ENCODE results near the gene PCDHGA1. TPM values are rescaled to one million over a fixed set of nuclear protein-coding genes. Genes with fewer than 3 reads are reported as not detected.

PCDHGA1 gene
- polyA plus RNA-seq, 1 donor from 2014 or later, result 0.19 TPM

GRCh38 chr5:141383345-141383744 is 53.0 kb downstream of the PCDHGA1 start:
- Histone ChIP-seq H3K79me2 (replicated peaks; ENCODE audit: insufficient read depth, low read length) (no peaks in the 10 kb centered on the region), H3K9ac (ENCODE audit: low read length) (no peak overlapping the region), H3K27me3 (ENCODE audit: insufficient read depth, low read depth, low read length) (no peaks in the 10 kb centered on the region), H3K36me3 (ENCODE audit: insufficient read depth, low read length) (no peaks in the 10 kb centered on the region), H2AFZ (ENCODE audit: low read depth, low read length) (no peak overlapping the region), H3K9me2 (ENCODE audit: insufficient read depth, low read length) (no peaks in the 10 kb centered on the region), H3K4me3 (ENCODE audit: low read length) (no peak overlapping the region), H3K4me2 (ENCODE audit: low read length) (no peak overlapping the region), H3F3A (ENCODE audit: insufficient read depth, low read length, poor library complexity, severe bottlenecking) (no peaks in the 10 kb centered on the region), H3K9me3 (ENCODE audit: low read length) (peaks cover 22% of the 10 kb centered on the region), H3K27ac (ENCODE audit: low read length) (no peak overlapping the region), H4K20me1 (ENCODE audit: insufficient read depth) (no peaks in the 10 kb centered on the region)
- TF ChIP-seq POLR2AphosphoS5 (IDR thresholded peaks at IDR 0.05), result no peak
- no peak for TF ChIP-seq SMC3 (conservative IDR thresholded peaks at IDR 0.05; ENCODE audit: poor library complexity)
- TF ChIP-seq EZH2 (IDR thresholded peaks at IDR 0.05; ENCODE audit: borderline replicate concordance, insufficient read depth, low read length, poor library complexity, severe bottlenecking), result no peak
- TF ChIP-seq RAD21 (conservative IDR thresholded peaks at IDR 0.05), result no peak
- TF ChIP-seq MXI1 (conservative IDR thresholded peaks at IDR 0.05; ENCODE audit: poor library complexity, severe bottlenecking), result no peak
- TF ChIP-seq TAF1 (IDR thresholded peaks at IDR 0.05; ENCODE audit: low read depth), result no peak
- TF ChIP-seq EP300 (conservative IDR thresholded peaks at IDR 0.05; ENCODE audit: poor library complexity, severe bottlenecking), result no peak
- no peak for TF ChIP-seq CTCF (IDR thresholded peaks at IDR 0.05; ENCODE audit: poor library complexity, severe bottlenecking)

DNA sequence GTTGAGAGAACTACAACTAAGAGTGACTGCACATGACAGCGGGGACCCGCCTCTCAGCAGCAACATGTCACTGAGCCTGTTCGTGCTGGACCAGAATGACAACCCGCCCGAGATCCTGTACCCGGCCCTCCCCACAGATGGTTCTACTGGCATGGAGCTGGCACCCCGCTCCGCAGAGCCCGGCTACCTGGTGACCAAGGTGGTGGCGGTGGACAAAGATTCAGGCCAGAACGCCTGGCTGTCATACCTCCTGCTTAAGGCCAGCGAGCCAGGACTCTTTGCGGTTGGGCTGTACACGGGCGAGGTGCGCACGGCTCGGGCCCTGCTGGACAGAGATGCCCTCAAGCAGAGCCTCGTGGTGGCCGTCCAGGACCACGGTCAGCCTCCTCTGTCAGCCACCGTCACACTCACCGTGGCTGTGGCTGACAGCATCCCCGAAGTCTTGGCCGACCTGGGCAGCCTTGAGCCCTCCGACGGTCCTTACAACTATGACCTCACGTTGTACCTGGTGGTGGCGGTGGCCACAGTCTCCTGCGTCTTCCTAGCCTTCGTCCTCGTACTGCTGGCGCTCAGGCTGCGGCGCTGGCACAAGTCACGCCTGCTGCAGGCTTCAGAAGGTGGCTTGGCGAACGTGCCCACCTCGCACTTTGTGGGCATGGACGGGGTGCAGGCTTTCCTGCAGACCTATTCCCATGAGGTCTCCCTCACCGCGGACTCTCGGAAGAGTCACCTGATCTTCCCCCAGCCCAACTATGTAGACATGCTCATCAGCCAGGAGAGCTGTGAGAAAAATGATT is 54.4 kb downstream of the PCDHGA1 start:
- no peaks in the 10 kb centered on the region for H3K36me3 ChIP-seq (ENCODE audit: insufficient read depth, low read length)
- H3K9ac ChIP-seq (ENCODE audit: low read length), result no peak overlapping the region
- no peak overlapping the region for H3K4me2 ChIP-seq (ENCODE audit: low read length)
- H2AFZ ChIP-seq (ENCODE audit: low read depth, low read length), result no peak overlapping the region
- peaks cover 31% of the 10 kb centered on the region for H3K9me3 ChIP-seq (ENCODE audit: low read length)
- no peaks in the 10 kb centered on the region for H3K79me2 ChIP-seq (replicated peaks; ENCODE audit: insufficient read depth, low read length)
- TF ChIP-seq RAD21 (conservative IDR thresholded peaks at IDR 0.05) (no peak), SMC3 (conservative IDR thresholded peaks at IDR 0.05; ENCODE audit: poor library complexity) (no peak), EP300 (conservative IDR thresholded peaks at IDR 0.05; ENCODE audit: poor library complexity, severe bottlenecking) (no peak), MXI1 (conservative IDR thresholded peaks at IDR 0.05; ENCODE audit: poor library complexity, severe bottlenecking) (no peak), TAF1 (IDR thresholded peaks at IDR 0.05; ENCODE audit: low read depth) (no peak), POLR2AphosphoS5 (IDR thresholded peaks at IDR 0.05) (no peak), EZH2 (IDR thresholded peaks at IDR 0.05; ENCODE audit: borderline replicate concordance, insufficient read depth, low read length, poor library complexity, severe bottlenecking) (no peak), REST (IDR thresholded peaks at IDR 0.05; ENCODE audit: borderline replicate concordance) (no peak), CTCF (IDR thresholded peaks at IDR 0.05; ENCODE audit: poor library complexity, severe bottlenecking) (no peak)
- no peaks in the 10 kb centered on the region for H3F3A ChIP-seq (ENCODE audit: insufficient read depth, low read length, poor library complexity, severe bottlenecking)
- no peak overlapping the region for H3K27ac ChIP-seq (ENCODE audit: low read length)
- H4K20me1 ChIP-seq (ENCODE audit: insufficient read depth), result no peaks in the 10 kb centered on the region
- no peaks in the 10 kb centered on the region for H3K9me2 ChIP-seq (ENCODE audit: insufficient read depth, low read length)
- no peak overlapping the region for H3K4me3 ChIP-seq (ENCODE audit: low read length)
- no peaks in the 10 kb centered on the region for H3K27me3 ChIP-seq (ENCODE audit: insufficient read depth, low read depth, low read length)
